SU-DHL-6 (cell line): ENCODE measurements around the gene ALDH3A2.

ENCODE experiments used
- H2AFZ ChIP-seq: fragments of 200-600 bp; sonication (generic); 2 replicates; pipeline ENCODE4 v1.6.1; 2014; ENCODE audit warnings: low read depth, mild to moderate bottlenecking, moderate library complexity, mixed read lengths, antibody characterized with exemption, low read length; ENCODE audit not compliant: severe bottlenecking
- H3F3A ChIP-seq: fragments of 200-600 bp; shearing (Covaris generic); 2 replicates; pipeline ENCODE4 v1.6.0; 2016; ENCODE audit warnings: antibody characterized with exemption, mild to moderate bottlenecking; ENCODE audit not compliant: insufficient read depth
- H3K27ac ChIP-seq: fragments of 200-600 bp; sonication (generic); 2 replicates; pipeline ENCODE4 v1.5.1; 2016; ENCODE audit warnings: low read depth, mild to moderate bottlenecking, low read length, moderate library complexity, mixed read lengths
- H3K27me3 ChIP-seq: fragments of 200-600 bp; sonication (generic), shearing (Covaris generic); 2 replicates; pipeline ENCODE4 v1.6.0; 2014; ENCODE audit warnings: mild to moderate bottlenecking, low read length
- H3K36me3 ChIP-seq: fragments of 200-600 bp; sonication (generic); 2 replicates; pipeline ENCODE4 v1.6.1; 2014; ENCODE audit warnings: mild to moderate bottlenecking, low read length, mixed read lengths
- H3K4me2 ChIP-seq: fragments of 300-600, 200-600 bp; shearing (Covaris generic), sonication (generic); 2 replicates; pipeline ENCODE4 v1.6.0; 2014; ENCODE audit warnings: low read length, low read depth, mild to moderate bottlenecking; ENCODE audit not compliant: poor library complexity, severe bottlenecking
- H3K4me3 ChIP-seq: fragments of 200-600 bp; sonication (generic); 2 replicates; pipeline ENCODE4 v1.5.1; 2014; ENCODE audit warnings: antibody characterized with exemption, low read length, mild to moderate bottlenecking, mixed read lengths; ENCODE audit not compliant: insufficient read depth, poor library complexity, severe bottlenecking
- H3K79me2 ChIP-seq: fragments of 200-600 bp; sonication (generic); 2 replicates; pipeline ENCODE4 v1.6.1; 2014; ENCODE audit warnings: mild to moderate bottlenecking, low read length, moderate library complexity; ENCODE audit not compliant: insufficient read depth
- H3K9ac ChIP-seq: fragments of 200-600 bp; sonication (generic); 2 replicates; pipeline ENCODE4 v1.7.0; 2014; ENCODE audit warnings: mild to moderate bottlenecking, low read length
- H3K9me2 ChIP-seq: fragments of 200-600 bp; sonication (generic); replicated peaks from 2 replicates; pipeline ENCODE4 v1.6.1; 2014; ENCODE audit warnings: low read length; ENCODE audit not compliant: insufficient read depth
- H3K9me3 ChIP-seq: fragments of 200-600 bp; sonication (generic); 2 replicates; pipeline ENCODE4 v1.6.1; 2014; ENCODE audit warnings: low read length, mixed read lengths; ENCODE audit not compliant: insufficient read depth
- H4K20me1 ChIP-seq: fragments of 200-600 bp; sonication (generic); 2 replicates; pipeline ENCODE4 v1.6.1; 2014; ENCODE audit warnings: low read depth, mild to moderate bottlenecking, antibody characterized with exemption, low read length, moderate library complexity, mixed read lengths
- EZH2phosphoT487 ChIP-seq: fragments of 200-600 bp; sonication (generic), shearing (Covaris generic); conservative IDR thresholded peaks from 2 replicates; pipeline ENCODE4 v1.6.1; 2018; ENCODE audit warnings: mild to moderate bottlenecking, antibody characterized with exemption, low read length, moderate library complexity, mixed read lengths
- TF ChIP-seq, protein P1 (sequence below): fragments of 200-600 bp; sonication (generic); IDR thresholded peaks from one replicate; pipeline ENCODE4 v1.5.1; 2017; ENCODE audit warnings: antibody characterized with exemption, mild to moderate bottlenecking, low read length, moderate library complexity; ENCODE audit not compliant: insufficient read depth, poor library complexity, severe bottlenecking

Gene ALDH3A2

DNA sequence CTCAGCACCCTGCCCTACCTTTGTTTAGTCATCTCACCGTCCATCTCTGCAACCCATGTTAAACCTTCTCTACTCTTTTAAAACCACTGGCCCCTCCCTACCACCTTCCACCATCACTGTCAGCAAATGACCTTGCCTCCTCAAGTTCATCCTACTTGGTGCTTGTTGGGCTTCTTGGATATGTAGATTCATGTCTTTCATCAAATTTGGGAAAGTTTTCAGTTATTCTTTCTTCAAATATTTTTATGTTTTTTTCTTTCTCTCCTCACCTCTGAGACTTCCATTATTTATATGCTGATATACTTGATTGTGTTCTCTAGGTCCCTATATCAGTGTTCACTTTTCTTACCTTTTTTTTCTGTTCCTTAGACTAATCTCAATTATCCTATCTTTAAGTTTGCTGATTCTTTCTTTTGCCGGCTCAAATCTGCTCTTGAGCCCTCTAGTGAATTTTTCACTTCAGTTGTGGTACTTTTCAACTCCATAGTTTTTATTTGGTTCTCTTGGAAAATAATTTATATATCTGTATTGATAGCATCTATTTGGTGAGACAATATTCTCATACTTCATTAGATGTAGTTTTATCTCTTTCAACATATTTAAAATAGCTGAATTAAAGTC, 28.7 kb upstream of the ALDH3A2 start:
- Histone ChIP-seq H3K36me3 (no peaks in the 10 kb centered on the region), H3K27me3 (no peaks in the 10 kb centered on the region), H3K27ac (no peak overlapping the region), H3K9me3 (peaks cover 5% of the 10 kb centered on the region; the same call in 1 of the 2 replicates), H3K4me2 (no peak overlapping the region), H3F3A (no peaks in the 10 kb centered on the region), H3K9ac (no peak overlapping the region), H3K9me2 (no peaks in the 10 kb centered on the region), H3K79me2 (no peaks in the 10 kb centered on the region), H4K20me1 (no peaks in the 10 kb centered on the region), H3K4me3 (no peak overlapping the region), H2AFZ (no peak overlapping the region)
- TF ChIP-seq, protein P1, sequence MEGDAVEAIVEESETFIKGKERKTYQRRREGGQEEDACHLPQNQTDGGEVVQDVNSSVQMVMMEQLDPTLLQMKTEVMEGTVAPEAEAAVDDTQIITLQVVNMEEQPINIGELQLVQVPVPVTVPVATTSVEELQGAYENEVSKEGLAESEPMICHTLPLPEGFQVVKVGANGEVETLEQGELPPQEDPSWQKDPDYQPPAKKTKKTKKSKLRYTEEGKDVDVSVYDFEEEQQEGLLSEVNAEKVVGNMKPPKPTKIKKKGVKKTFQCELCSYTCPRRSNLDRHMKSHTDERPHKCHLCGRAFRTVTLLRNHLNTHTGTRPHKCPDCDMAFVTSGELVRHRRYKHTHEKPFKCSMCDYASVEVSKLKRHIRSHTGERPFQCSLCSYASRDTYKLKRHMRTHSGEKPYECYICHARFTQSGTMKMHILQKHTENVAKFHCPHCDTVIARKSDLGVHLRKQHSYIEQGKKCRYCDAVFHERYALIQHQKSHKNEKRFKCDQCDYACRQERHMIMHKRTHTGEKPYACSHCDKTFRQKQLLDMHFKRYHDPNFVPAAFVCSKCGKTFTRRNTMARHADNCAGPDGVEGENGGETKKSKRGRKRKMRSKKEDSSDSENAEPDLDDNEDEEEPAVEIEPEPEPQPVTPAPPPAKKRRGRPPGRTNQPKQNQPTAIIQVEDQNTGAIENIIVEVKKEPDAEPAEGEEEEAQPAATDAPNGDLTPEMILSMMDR, result no peak
- TF ChIP-seq EZH2phosphoT487, result no peak

GRCh38 chr17:19621697-19622096, 26.9 kb upstream of the ALDH3A2 start:
- no peaks in the 10 kb centered on the region for H3F3A ChIP-seq
- H3K79me2 ChIP-seq, result no peaks in the 10 kb centered on the region
- H3K9ac ChIP-seq, result no peak overlapping the region
- H3K27me3 ChIP-seq, result no peaks in the 10 kb centered on the region
- H3K27ac ChIP-seq, result no peak overlapping the region
- no peaks in the 10 kb centered on the region for H3K9me2 ChIP-seq
- no peak overlapping the region for H2AFZ ChIP-seq
- peaks cover 5% of the 10 kb centered on the region; the same call in 1 of the 2 replicates for H3K9me3 ChIP-seq
- H3K4me3 ChIP-seq, result no peak overlapping the region
- H3K36me3 ChIP-seq, result no peaks in the 10 kb centered on the region
- H4K20me1 ChIP-seq, result no peaks in the 10 kb centered on the region
- no peak overlapping the region for H3K4me2 ChIP-seq
- TF ChIP-seq EZH2phosphoT487, result no peak
- TF ChIP-seq, protein P1, result no peak

- Histone ChIP-seq H3K27ac (no peak overlapping the region), H3K9me2 (no peaks in the 10 kb centered on the region), H3K36me3 (no peaks in the 10 kb centered on the region), H3K9me3 (no peaks in the 10 kb centered on the region), H4K20me1 (no peaks in the 10 kb centered on the region), H3K9ac (no peak overlapping the region), H3F3A (no peaks in the 10 kb centered on the region), H3K27me3 (no peaks in the 10 kb centered on the region), H3K4me3 (no peak overlapping the region), H3K4me2 (no peak overlapping the region), H3K79me2 (no peaks in the 10 kb centered on the region), H2AFZ (no peak overlapping the region)
- TF ChIP-seq, protein P1, result no peak
- TF ChIP-seq EZH2phosphoT487, result no peak
These were observed 22.5 kb upstream of the ALDH3A2 start for GRCh38 chr17:19626079-19626478.
